ENCODE measurements around the gene ATG2A.

DNA sequence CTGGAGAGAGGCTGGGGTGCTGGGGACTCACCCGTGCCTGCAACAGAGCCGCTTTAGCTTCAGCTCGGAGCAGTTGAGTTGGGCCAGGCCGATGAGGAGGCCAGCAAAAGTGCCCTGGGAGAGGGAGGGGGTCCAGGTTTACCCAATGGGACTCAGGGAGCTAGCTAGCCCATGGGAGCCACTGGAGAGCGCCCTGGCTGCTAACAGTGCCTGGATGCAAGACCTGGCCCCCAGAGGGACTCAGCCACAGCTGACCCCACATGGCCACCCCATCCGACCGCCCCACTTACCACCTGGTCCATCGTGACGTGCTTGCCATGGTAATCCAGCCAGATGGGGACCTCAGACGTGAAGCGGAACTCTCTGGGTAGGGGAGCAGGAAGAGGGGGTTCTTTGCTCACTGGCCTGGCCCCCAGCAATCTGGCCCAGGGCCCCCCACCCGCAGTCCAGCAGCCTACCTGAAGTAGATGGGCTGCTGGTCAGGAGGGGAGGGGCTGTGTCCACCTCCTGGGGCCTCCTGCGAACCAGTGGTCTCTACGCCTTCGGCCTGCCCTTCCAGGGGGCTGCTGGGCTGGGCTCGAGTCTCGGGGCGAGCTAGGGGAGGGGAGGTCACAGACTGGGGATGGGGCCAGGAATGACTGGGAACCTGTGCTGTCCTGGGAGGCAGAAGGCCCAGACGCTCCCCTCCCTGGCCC lies 19.5 kb downstream of the ATG2A start:
- TF ChIP-seq, protein P1, sequence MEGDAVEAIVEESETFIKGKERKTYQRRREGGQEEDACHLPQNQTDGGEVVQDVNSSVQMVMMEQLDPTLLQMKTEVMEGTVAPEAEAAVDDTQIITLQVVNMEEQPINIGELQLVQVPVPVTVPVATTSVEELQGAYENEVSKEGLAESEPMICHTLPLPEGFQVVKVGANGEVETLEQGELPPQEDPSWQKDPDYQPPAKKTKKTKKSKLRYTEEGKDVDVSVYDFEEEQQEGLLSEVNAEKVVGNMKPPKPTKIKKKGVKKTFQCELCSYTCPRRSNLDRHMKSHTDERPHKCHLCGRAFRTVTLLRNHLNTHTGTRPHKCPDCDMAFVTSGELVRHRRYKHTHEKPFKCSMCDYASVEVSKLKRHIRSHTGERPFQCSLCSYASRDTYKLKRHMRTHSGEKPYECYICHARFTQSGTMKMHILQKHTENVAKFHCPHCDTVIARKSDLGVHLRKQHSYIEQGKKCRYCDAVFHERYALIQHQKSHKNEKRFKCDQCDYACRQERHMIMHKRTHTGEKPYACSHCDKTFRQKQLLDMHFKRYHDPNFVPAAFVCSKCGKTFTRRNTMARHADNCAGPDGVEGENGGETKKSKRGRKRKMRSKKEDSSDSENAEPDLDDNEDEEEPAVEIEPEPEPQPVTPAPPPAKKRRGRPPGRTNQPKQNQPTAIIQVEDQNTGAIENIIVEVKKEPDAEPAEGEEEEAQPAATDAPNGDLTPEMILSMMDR (IDR thresholded peaks at IDR 0.05; ENCODE audit: insufficient read depth, low read depth, low read length) = no peak
- TF ChIP-seq EZH2 (IDR thresholded peaks at IDR 0.05; ENCODE audit: insufficient read depth, low read length) = no peak

Measured in astrocyte (in vitro differentiated cells and primary cell).